Lower leg skin (tissue), 3 donors: ENCODE results near the gene RPL7A.

Source experiments
- POLR2A ChIP-seq, 2 donors: fragments of 450-650 bp; IDR thresholded peaks; one replicate each; pipeline ENCODE4 v1.6.1; 2016 to 2017; ENCODE audit warnings: antibody characterized with exemption in 2 of 2, mild to moderate bottlenecking in 1 of 2, moderate library complexity in 1 of 2
- TF ChIP-seq, protein P1 (sequence below), 3 donors: fragments of 450-650 bp; IDR thresholded peaks; one replicate each; pipeline ENCODE4 v1.5.1; 2016; ENCODE audit warnings: antibody characterized with exemption in 3 of 3, mild to moderate bottlenecking in 3 of 3, moderate library complexity in 2 of 3

DNA sequence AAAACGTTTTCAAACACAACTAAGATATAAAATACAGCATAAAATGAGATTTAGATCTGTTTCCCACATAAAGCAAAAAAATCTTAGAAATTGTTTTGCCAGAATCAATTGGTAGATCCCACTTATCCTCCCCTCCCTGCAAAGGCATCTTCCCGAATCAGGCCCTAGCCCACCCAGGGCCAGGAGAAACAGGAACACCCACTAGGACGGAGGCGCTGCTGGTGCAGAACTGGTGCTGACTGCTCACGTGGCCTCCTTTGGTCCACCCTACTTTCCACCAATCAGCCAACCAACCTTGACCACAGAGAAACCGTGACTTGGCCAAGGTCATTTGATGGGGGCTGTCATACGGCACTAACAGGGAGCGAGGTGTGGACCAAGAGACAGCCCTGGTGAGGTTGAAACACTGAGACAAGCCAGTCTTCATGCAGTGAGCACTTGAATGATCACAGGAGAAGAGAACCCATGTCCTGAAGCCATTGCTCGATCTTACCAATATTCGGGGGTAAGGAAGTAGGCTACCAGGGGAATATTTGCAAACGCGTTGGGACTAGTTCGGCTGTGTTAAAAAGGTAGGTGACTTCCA, 13.6 kb downstream of the RPL7A start:
- TF ChIP-seq, protein P1, sequence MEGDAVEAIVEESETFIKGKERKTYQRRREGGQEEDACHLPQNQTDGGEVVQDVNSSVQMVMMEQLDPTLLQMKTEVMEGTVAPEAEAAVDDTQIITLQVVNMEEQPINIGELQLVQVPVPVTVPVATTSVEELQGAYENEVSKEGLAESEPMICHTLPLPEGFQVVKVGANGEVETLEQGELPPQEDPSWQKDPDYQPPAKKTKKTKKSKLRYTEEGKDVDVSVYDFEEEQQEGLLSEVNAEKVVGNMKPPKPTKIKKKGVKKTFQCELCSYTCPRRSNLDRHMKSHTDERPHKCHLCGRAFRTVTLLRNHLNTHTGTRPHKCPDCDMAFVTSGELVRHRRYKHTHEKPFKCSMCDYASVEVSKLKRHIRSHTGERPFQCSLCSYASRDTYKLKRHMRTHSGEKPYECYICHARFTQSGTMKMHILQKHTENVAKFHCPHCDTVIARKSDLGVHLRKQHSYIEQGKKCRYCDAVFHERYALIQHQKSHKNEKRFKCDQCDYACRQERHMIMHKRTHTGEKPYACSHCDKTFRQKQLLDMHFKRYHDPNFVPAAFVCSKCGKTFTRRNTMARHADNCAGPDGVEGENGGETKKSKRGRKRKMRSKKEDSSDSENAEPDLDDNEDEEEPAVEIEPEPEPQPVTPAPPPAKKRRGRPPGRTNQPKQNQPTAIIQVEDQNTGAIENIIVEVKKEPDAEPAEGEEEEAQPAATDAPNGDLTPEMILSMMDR (IDR thresholded peaks at IDR 0.05), result no peak
- TF ChIP-seq POLR2A (IDR thresholded peaks at IDR 0.05), result no peak
